Stimulated activated naive CD8-positive, alpha-beta T cell treated with anti-CD3 and anti-CD28 coated beads, Interleukin-15, amount 100 ng/mL, for 72 hours (primary cell): Measurements from ENCODE around the gene LASP1.
A peak's percentile ranks its signal among the peaks of the same experiment; 100 is the strongest.
"Not testable (repeated sequence)": the region's sequence is repeated elsewhere in the genome, so short reads cannot be mapped to it uniquely, and the experiment has no call there.

Experiments used
- ATAC-seq: fragments of 150-1000 bp; cut with Tn5 transposase; 2 replicates; pipeline ENCODE4 v1.10.0; 2021; ENCODE audit warnings: mild to moderate bottlenecking, moderate library complexity
- DNase-seq, 2 donors: peaks; one replicate each; pipeline ENCODE4 v3.0.0; 2021 to 2022
- H3K27ac Mint-ChIP-seq, 2 donors: one replicate each; pipeline ENCODE4 v1.8.0; 2022; ENCODE audit warnings: mild to moderate bottlenecking in 2 of 2, mixed read lengths in 2 of 2, moderate library complexity in 2 of 2
- H3K27me3 Mint-ChIP-seq: one replicate; pipeline ENCODE4 v1.8.0; 2022; ENCODE audit warnings: mixed read lengths
- H3K4me1 Mint-ChIP-seq: one replicate; pipeline ENCODE4 v1.8.0; 2022; ENCODE audit warnings: mild to moderate bottlenecking, mixed read lengths
- H3K4me3 Mint-ChIP-seq, 2 donors: one replicate each; pipeline ENCODE4 v1.8.0; 2022; ENCODE audit warnings: mild to moderate bottlenecking in 2 of 2, mixed read lengths in 2 of 2, moderate library complexity in 1 of 2
- H3K9me3 Mint-ChIP-seq, 2 donors: one replicate each; pipeline ENCODE4 v1.8.0; 2022; ENCODE audit warnings: mixed read lengths in 2 of 2

The LASP1 gene

GRCh38 chr17:38869526-38870258 lies at the start of gene LASP1:
LASP1 (plus strand) TSS chr17:38870058; CDS start chr17:38870190, 132 bp downstream.
- ATAC-seq (peak; percentile 81), DNase-seq (peak; percentile 95 to 96)
- Mint-ChIP-seq H3K27me3 (no peaks in the 10 kb centered on the region), H3K9me3 (no peaks in the 10 kb centered on the region), H3K27ac (peak within 1 kb of the TSS; percentile 95 to 100), H3K4me3 (peak within 1 kb of the TSS; percentile 94 to 100), H3K4me1 (peaks cover 57% of the 10 kb centered on the region)

GRCh38 chr17:38824899-38825761 lies 44.7 kb upstream of the LASP1 start, which contains the start of gene CWC25:
CWC25 (minus strand) TSS chr17:38825321; CDS start chr17:38825183, 138 bp downstream.
- peaks cover 42% of the 10 kb centered on the region for H3K4me1 Mint-ChIP-seq

GRCh38 chr17:38825762-38826247 lies 44.1 kb upstream of the LASP1 start:
- H3K27me3 Mint-ChIP-seq = no peaks in the 10 kb centered on the region
- peak overlapping the region; percentile 99 to 100 for H3K27ac Mint-ChIP-seq
- no peaks in the 10 kb centered on the region for H3K9me3 Mint-ChIP-seq
- peak overlapping the region; percentile 99 for H3K4me3 Mint-ChIP-seq
- DNase-seq (no peak), ATAC-seq (no peak)
- H3K4me1 Mint-ChIP-seq = peaks cover 42% of the 10 kb centered on the region

More at GRCh38 chr17:38824899-38825761, 44.7 kb upstream of the LASP1 start, which contains the start of gene CWC25:
- Mint-ChIP-seq H3K27ac (peak within 1 kb of the TSS; percentile 99 to 100), H3K9me3 (no peaks in the 10 kb centered on the region), H3K4me3 (peak within 1 kb of the TSS; percentile 99), H3K27me3 (no peaks in the 10 kb centered on the region)
- ATAC-seq (peak; percentile 92), DNase-seq (peak; percentile 97 to 98)

GRCh38 chr17:38844261-38844757 lies 25.5 kb upstream of the LASP1 start:
- Mint-ChIP-seq H3K4me3 (no peak overlapping the region), H3K27me3 (no peaks in the 10 kb centered on the region), H3K9me3 (no peaks in the 10 kb centered on the region), H3K4me1 (peaks cover 6% of the 10 kb centered on the region), H3K27ac (no peak overlapping the region)
- DNase-seq (no peak), ATAC-seq (no peak)

GRCh38 chr17:38848557-38848891 lies 21.3 kb upstream of the LASP1 start:
- H3K27me3 Mint-ChIP-seq = no peaks in the 10 kb centered on the region
- DNase-seq = no peak
- H3K9me3 Mint-ChIP-seq = no peaks in the 10 kb centered on the region
- H3K4me1 Mint-ChIP-seq = peaks cover 38% of the 10 kb centered on the region
- no peak overlapping the region for H3K27ac Mint-ChIP-seq
- no peak overlapping the region for H3K4me3 Mint-ChIP-seq
- ATAC-seq = no peak

- Mint-ChIP-seq H3K4me3 (no peak overlapping the region), H3K9me3 (no peaks in the 10 kb centered on the region), H3K4me1 (peaks cover 38% of the 10 kb centered on the region), H3K27me3 (no peaks in the 10 kb centered on the region), H3K27ac (peak overlapping the region; percentile 31 to 79)
- no peak for ATAC-seq
- DNase-seq = no peak
These were observed 20.8 kb upstream of the LASP1 start for GRCh38 chr17:38848939-38849605.

GRCh38 chr17:38850374-38850773 lies 19.5 kb upstream of the LASP1 start:
- Mint-ChIP-seq H3K27me3 (no peaks in the 10 kb centered on the region), H3K27ac (peak overlapping the region; percentile 33 to 48), H3K9me3 (no peaks in the 10 kb centered on the region), H3K4me3 (peak overlapping the region; percentile 93 to 99), H3K4me1 (peaks cover 50% of the 10 kb centered on the region)
- ATAC-seq (no peak), DNase-seq (no peak)

- Mint-ChIP-seq H3K4me3 (peak overlapping the region; percentile 93 to 99), H3K9me3 (no peaks in the 10 kb centered on the region), H3K27me3 (no peaks in the 10 kb centered on the region), H3K27ac (peak overlapping the region; percentile 70 to 99), H3K4me1 (peaks cover 53% of the 10 kb centered on the region)
- no peak for ATAC-seq
- no peak for DNase-seq
These were observed 18.4 kb upstream of the LASP1 start for GRCh38 chr17:38851434-38851833.

- ATAC-seq (peak; percentile 24), DNase-seq (no peak)
- peak overlapping the region; percentile 93 to 99 for H3K4me3 Mint-ChIP-seq
- peaks cover 53% of the 10 kb centered on the region for H3K4me1 Mint-ChIP-seq
- H3K27me3 Mint-ChIP-seq = no peaks in the 10 kb centered on the region
- peak overlapping the region; percentile 99 for H3K27ac Mint-ChIP-seq
- no peaks in the 10 kb centered on the region for H3K9me3 Mint-ChIP-seq
These were observed 17.0 kb upstream of the LASP1 start for GRCh38 chr17:38852771-38853291.

- peak within 1 kb of the TSS; percentile 99 for H3K27ac Mint-ChIP-seq
- ATAC-seq (peak; percentile 90), DNase-seq (peak; percentile 87 to 92)
- H3K9me3 Mint-ChIP-seq = no peaks in the 10 kb centered on the region
- H3K27me3 Mint-ChIP-seq = no peaks in the 10 kb centered on the region
- peaks cover 53% of the 10 kb centered on the region for H3K4me1 Mint-ChIP-seq
- peak within 1 kb of the TSS; percentile 93 to 99 for H3K4me3 Mint-ChIP-seq
These were observed 16.3 kb upstream of the LASP1 start, which contains the start of gene RPL23 for GRCh38 chr17:38853292-38854219. RPL23 (minus strand) TSS chr17:38853721; CDS start chr17:38853710, 11 bp downstream.

- H3K27ac Mint-ChIP-seq, ATAC-seq, H3K9me3 Mint-ChIP-seq, DNase-seq, H3K27me3 Mint-ChIP-seq: not testable (repeated sequence)
- Mint-ChIP-seq H3K4me3 (peak overlapping the region in 1 of 2 donors; percentile 33), H3K4me1 (peaks cover 41% of the 10 kb centered on the region)
These were observed 14.7 kb upstream of the LASP1 start for GRCh38 chr17:38855101-38855714.

GRCh38 chr17:38857271-38857670 lies 12.6 kb upstream of the LASP1 start:
- Mint-ChIP-seq H3K9me3 (no peaks in the 10 kb centered on the region), H3K4me1 (peaks cover 22% of the 10 kb centered on the region), H3K4me3 (no peak overlapping the region), H3K27ac (peak overlapping the region in 1 of 2 donors; percentile 50), H3K27me3 (no peaks in the 10 kb centered on the region)
- no peak for DNase-seq
- ATAC-seq = no peak

GRCh38 chr17:38861399-38861843 lies 8.4 kb upstream of the LASP1 start:
- peak; percentile 95 for ATAC-seq
- Mint-ChIP-seq H3K4me1 (peaks cover 16% of the 10 kb centered on the region), H3K4me3 (no peak overlapping the region), H3K9me3 (no peaks in the 10 kb centered on the region), H3K27ac (peak overlapping the region; percentile 4 to 98), H3K27me3 (no peaks in the 10 kb centered on the region)
- DNase-seq = peak; percentile 36 to 61
